GM19035 (cell line): ENCODE results near the gene PARL.
"Not testable (repeated sequence)": the region's sequence is repeated elsewhere in the genome, so short reads cannot be mapped to it uniquely, and the experiment has no call there.

Experiments used
- ATAC-seq: cut with Tn5 transposase; IDR thresholded peaks from one replicate; pipeline ENCODE4 v1.9.1; 2021; ENCODE audit not compliant: unreplicated experiment

The PARL gene

GRCh38 chr3:183906234-183906921 is 21.7 kb upstream of the PARL start:
- no peak for ATAC-seq

DNA sequence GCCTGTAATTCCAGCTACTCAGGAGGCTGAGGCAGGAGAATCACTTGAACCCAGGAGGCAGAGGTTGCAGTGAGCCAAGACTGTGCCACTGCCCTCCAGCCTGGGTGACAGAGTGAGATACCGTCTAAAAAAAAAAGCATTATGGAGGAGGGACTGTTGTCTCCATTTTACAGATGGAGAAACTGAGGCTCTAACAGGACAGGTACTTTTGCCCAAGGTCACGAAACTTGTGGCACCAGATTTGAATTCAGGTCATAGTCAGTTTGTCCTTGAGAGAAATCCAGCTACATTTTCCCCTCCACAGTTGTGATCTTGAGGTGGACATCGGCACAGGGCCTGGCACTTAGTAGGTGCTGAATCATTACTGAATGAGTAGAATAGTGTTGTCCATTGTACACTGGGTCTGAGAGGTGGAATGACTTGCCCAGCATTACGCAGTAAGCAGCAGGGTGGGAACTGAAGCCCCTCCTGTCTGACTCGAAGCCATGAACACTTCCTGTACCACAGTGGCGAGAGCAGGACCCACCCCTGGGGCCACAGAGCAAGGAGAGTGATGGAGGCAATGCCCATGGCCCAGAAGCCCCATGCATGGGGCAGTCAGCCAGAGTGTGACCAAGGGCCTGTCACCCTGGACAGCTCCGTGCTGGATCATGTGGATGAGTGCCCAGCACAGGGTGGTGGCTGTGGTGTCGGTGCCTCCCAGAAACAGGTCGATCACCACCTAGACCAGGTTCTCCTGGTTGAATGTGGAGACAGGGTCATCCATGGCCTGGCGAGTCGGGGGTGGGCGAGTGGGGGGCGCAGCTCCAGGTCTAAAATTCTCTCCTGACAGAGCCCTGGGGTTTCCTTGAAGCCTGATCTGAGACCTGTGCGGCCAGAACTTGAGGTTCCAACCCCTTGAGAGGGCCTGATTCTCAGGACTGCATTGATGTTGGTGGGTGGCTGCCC is 20.4 kb upstream of the PARL start:
- no peak for ATAC-seq

DNA sequence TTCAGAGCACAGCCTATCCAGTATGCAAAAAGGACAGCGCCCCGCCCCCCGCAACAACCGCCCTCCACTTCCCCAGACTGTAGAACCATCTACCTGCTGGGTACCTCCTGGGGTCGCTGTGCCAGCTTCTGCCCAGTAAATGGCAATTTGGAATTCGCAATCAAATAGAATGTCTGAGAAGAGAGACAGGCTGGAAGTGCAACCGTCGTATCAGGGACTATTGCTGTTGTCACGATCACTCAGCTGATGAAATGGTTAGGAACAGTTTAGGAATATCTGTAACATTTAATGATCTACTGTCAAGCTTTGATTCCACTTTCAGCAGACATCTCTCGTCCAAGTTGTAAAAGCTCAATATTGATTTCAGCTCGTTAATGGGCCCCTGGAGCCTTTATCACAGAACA is 13.3 kb upstream of the PARL start:
- no peak for ATAC-seq

GRCh38 chr3:183897606-183898005 is 12.9 kb upstream of the PARL start:
- no peak for ATAC-seq

DNA sequence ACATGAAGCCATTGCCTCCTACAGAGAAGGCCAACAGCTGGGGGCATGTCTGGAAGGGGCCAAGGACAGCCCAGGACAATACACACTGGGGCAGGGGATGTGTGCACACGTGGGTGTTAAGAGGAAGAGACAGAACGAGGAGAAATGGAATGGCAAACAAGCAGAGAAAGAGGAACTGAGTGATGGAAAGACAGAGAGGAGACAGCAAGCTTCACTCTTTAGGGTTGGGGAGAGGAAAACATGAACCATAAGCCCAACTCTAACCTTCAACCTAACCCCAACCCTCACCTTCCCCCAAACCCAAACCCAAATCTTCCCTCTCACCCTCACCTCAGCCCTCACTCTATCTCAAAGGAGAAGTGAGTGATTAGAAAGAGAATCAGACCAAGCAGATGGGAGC is 11.9 kb upstream of the PARL start:
- ATAC-seq: no peak

DNA sequence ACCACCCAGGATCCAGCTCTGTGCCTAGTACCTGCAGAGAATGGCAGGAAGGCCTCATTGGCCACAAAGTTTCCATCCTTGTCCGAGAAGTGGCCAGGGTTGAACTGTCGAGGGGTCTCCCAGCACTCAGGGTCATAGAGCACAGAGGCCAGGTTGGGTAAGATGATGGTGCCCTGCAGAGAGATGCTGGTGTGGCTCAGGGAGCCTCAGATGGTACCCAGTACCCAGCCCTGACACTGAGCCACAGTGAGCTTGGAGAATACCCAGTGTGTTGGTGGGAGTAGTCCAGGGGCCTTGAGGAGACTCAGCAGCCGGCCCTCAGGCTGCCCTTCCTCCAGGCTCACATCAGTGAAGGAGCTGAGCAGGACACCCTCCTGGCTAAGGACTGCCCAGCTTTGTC is 11.5 kb upstream of the PARL start:
- no peak for ATAC-seq

DNA sequence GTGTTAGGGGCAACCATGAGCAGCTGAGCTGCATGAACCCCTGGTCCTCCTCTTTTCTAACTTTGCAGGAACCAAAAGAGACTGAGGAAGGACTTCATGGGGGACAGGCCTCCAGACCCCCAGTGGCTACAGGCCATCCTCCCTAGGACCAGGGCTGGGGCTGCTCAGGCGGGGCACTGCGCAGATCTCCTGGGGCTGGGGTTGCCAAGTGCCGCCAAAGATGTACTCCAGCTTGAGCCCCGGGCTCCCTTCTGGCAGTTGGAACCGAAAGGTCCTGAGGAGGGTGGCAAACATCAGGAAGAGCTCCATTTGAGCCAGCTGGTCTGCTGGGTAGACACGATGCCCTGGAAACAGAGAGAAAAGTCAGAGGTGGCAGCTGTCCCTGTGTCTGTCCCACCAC is 11.1 kb upstream of the PARL start:
- ATAC-seq: no peak

DNA sequence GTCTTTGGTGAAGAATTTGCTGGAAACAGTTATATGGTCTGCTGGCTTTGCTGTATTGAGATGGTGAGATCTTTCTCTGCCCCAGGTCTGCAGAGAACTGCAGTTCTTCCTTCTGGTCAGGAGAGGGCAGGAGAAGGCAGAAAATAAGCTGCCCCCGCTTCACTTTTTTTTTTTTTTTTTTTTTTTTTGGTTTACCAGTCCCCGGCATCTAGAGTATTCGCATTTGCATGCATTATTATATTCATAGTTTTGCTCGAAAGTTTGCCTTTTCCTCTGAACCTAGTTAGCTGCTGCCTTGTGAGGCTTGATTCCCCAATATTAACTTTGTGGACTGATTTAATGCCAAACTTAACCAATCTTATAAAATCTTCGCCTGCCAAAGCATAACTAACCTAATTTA is 10.6 kb upstream of the PARL start:
- no peak for ATAC-seq

DNA sequence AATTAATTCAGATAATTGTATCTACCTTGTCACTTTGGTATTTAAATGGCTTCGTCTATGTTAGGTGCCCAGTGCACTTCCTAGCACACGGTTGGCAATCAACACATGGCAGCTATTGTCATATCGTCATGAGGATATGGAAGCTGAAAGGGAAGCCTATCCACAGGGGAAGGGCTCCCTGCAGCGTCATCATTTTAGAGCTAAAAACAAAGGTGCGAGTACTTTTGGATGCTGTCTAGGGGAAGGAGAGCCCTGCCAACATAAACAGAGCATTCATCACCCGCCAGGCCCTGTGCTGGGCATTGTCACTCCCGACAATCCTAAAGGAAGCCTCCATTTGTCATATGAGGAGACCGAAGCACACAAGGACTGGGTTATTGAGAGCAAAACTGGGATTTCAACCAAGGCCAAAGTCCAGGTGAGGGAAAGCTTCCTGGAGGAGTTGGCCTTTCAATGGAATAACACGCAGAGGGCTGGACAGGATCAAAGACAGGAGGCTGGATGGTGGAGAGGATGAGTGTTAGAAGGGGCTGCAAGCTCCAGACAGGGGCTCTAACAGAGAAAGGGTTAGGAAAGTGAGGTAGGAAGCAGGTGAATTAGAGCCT is 8.0 kb upstream of the PARL start:
- ATAC-seq: no peak

- ATAC-seq: no peak
These were observed 1.1 kb upstream of the PARL start for GRCh38 chr3:183885766-183886165.

- no peak for ATAC-seq
These were observed 618 bp downstream of the PARL start for GRCh38 chr3:183884097-183884426.

GRCh38 chr3:183883291-183884096 is 1.2 kb downstream of the PARL start:
- ATAC-seq: no peak

GRCh38 chr3:183880121-183880520 is 4.6 kb downstream of the PARL start:
- no peak for ATAC-seq

DNA sequence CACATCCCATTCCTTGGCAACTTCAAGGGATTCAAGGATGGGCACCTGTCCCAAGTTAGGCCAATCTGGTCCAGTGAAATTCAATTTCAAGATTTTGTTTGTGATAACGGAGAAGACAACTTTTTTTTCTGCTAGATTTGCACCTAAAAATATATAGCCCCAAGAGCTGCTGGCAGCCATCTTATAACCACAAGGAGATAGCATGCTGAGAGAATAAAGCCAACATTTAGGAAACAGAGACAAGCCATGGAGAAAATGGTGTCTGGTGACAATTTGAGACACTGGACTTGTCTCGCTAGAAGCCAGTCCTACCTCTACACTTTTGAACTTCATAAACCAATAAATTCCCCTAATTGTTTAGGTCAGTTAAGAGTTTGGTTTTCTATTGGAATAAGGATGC is 5.4 kb downstream of the PARL start:
- no peak for ATAC-seq

GRCh38 chr3:183878071-183878470 is 6.6 kb downstream of the PARL start:
- ATAC-seq: no peak

DNA sequence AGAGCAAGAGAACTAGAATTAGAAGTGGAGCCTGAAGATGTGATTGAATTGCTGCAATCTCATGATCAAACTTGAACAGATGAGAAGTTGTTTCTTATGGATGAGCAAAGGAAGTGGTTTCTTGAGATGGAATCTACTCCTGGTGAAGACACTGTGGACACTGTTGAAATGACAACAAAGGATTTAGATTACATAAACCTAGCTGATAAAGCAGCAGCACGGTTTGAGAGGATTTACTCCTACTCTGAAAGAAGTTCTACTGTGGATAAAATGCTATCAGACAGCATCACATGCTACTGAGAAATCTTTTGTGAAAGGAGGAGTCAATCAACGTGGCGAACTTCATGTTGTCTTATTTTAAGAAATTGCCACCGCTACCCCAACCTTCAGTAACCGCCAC is 7.5 kb downstream of the PARL start:
- not testable (repeated sequence) for ATAC-seq

- ATAC-seq: no peak
These were observed 9.3 kb downstream of the PARL start for GRCh38 chr3:183875411-183875810.

DNA sequence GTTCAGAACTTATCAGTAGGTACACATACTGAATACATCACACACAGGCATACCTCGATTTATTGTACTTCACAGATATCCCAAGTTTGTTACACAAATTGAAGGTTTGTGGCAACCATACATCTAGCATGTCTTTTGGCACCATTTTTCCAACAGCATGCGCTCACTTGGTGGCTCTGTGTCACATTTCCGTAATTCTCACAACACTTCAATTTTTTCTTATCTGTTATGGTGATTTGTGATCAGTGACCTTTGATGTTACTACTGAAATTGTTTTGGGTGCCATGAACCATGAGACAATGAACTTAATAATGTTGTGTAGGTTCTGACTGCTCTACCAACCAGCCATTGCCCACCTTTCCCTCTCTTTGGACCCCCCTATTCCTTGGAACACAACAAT is 10.8 kb downstream of the PARL start:
- ATAC-seq: no peak

DNA sequence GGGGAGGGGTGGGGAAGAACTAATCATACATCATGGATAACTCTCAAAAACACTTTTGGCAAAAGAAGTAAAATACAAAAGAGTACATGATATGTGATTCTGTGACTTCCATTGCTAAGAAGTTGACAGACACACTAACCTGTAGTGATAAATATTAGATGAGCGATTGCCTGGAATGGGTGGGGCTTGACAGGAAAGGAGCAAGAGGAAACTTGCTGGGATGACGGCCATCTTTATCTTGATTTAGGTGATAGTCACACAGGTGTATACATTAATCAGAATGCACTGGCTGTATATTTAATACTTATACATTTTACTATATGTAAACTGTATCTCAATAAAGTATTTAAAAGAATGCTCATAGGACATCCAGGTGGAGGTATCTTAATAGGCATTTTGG is 13.1 kb downstream of the PARL start:
- ATAC-seq: no peak

- no peak for ATAC-seq
These were observed 14.1 kb downstream of the PARL start for GRCh38 chr3:183870563-183870962.

GRCh38 chr3:183868796-183869195 is 15.9 kb downstream of the PARL start:
- no peak for ATAC-seq
